Measurements from ENCODE around the gene MTMR3.

MTMR3 gene

DNA sequence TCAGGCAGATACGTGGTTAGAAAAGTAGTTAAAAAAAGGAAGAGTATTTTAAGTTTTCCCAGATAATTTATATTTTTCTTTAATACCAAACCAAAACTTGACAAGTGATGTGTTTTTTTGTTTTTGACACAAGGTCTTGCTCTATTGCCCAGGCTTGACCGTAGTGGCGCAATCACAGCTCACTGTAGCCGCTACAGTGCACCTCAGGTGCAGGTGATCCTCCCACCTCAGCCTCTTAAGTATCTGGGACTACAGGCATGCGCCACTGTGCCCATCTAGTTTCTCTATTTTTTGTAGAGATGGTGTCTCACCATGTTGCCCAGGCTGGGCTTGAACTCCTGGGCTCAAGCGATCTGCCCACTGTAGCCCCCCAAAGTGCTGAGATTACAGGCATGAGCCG, 92.5 kb downstream of the MTMR3 start:
- H3K9ac ChIP-seq (ENCODE audit: low read depth, low read length), result no peak overlapping the region
- H3K27me3 ChIP-seq (ENCODE audit: insufficient read depth, low read length, poor library complexity), result no peaks in the 10 kb centered on the region
- H3K4me1 ChIP-seq (ENCODE audit: insufficient read depth, low read length), result no peaks in the 10 kb centered on the region
- H3K4me2 ChIP-seq (ENCODE audit: insufficient read depth, low read length), result no peak overlapping the region
- TF ChIP-seq EZH2 (IDR thresholded peaks at IDR 0.05; ENCODE audit: borderline replicate concordance, low read depth, low read length, severe bottlenecking), result no peak
- TF ChIP-seq, protein P1, sequence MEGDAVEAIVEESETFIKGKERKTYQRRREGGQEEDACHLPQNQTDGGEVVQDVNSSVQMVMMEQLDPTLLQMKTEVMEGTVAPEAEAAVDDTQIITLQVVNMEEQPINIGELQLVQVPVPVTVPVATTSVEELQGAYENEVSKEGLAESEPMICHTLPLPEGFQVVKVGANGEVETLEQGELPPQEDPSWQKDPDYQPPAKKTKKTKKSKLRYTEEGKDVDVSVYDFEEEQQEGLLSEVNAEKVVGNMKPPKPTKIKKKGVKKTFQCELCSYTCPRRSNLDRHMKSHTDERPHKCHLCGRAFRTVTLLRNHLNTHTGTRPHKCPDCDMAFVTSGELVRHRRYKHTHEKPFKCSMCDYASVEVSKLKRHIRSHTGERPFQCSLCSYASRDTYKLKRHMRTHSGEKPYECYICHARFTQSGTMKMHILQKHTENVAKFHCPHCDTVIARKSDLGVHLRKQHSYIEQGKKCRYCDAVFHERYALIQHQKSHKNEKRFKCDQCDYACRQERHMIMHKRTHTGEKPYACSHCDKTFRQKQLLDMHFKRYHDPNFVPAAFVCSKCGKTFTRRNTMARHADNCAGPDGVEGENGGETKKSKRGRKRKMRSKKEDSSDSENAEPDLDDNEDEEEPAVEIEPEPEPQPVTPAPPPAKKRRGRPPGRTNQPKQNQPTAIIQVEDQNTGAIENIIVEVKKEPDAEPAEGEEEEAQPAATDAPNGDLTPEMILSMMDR (IDR thresholded peaks at IDR 0.05; ENCODE audit: borderline replicate concordance, extremely low read depth, low read length, poor library complexity, severe bottlenecking), result no peak
- H3K4me3 ChIP-seq (ENCODE audit: low read depth in 1 of 2, low read length in 2 of 2), result no peak overlapping the region
- no peak for ATAC-seq (ENCODE audit: insufficient read depth, low read depth)
- no peak overlapping the region for H3K27ac ChIP-seq (ENCODE audit: low read length)
- peaks cover 17% of the 10 kb centered on the region for H3K36me3 ChIP-seq (ENCODE audit: insufficient read depth, low read length)
- H4K20me1 ChIP-seq (ENCODE audit: insufficient read depth, low read length), result 0 out of 2 replicates have a peak, but pooled peaks cover 3% of the 10 kb centered on the region
- DNase-seq, result no peak
- H2AFZ ChIP-seq (ENCODE audit: low read depth, low read length), result no peak overlapping the region
- no peaks in the 10 kb centered on the region for H3K9me3 ChIP-seq (ENCODE audit: insufficient read depth, low read length, severe bottlenecking)
- no peaks in the 10 kb centered on the region for H3K79me2 ChIP-seq (ENCODE audit: insufficient read depth, low read length)

DNA sequence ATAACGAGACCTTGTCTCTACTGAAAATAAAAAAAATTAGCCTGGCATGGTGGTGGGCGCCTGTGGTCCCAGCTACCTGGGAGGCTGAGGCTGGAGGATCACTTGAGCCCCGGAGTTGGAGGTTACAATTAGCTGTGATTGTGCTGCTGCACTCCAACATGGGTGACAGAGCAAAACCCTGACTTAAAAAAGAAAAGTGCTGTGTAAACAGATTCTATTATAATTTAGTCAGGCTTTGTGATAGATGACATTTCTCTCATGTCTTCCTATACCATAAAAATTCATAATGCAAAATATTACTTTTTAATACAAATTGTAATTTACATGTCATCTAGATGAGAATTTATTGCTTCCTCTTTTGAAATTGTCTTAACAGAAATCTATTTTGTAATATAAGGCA, 94.1 kb downstream of the MTMR3 start:
- ATAC-seq (ENCODE audit: insufficient read depth, low read depth) (no peak), DNase-seq (no peak)
- H3K4me3 ChIP-seq (ENCODE audit: low read depth in 1 of 2, low read length in 2 of 2), result no peak overlapping the region
- H2AFZ ChIP-seq (ENCODE audit: low read depth, low read length), result no peak overlapping the region
- no peaks in the 10 kb centered on the region for H4K20me1 ChIP-seq (ENCODE audit: insufficient read depth, low read length)
- no peak overlapping the region for H3K27ac ChIP-seq (ENCODE audit: low read length)
- TF ChIP-seq EZH2 (IDR thresholded peaks at IDR 0.05; ENCODE audit: borderline replicate concordance, low read depth, low read length, severe bottlenecking), result no peak
- TF ChIP-seq, protein P1 (IDR thresholded peaks at IDR 0.05; ENCODE audit: borderline replicate concordance, extremely low read depth, low read length, poor library complexity, severe bottlenecking), result no peak
- no peaks in the 10 kb centered on the region for H3K27me3 ChIP-seq (ENCODE audit: insufficient read depth, low read length, poor library complexity)
- no peak overlapping the region for H3K4me2 ChIP-seq (ENCODE audit: insufficient read depth, low read length)
- no peaks in the 10 kb centered on the region for H3K79me2 ChIP-seq (ENCODE audit: insufficient read depth, low read length)
- H3K9me3 ChIP-seq (ENCODE audit: insufficient read depth, low read length, severe bottlenecking), result no peaks in the 10 kb centered on the region
- no peaks in the 10 kb centered on the region for H3K4me1 ChIP-seq (ENCODE audit: insufficient read depth, low read length)
- peaks cover 22% of the 10 kb centered on the region for H3K36me3 ChIP-seq (ENCODE audit: insufficient read depth, low read length)
- H3K9ac ChIP-seq (ENCODE audit: low read depth, low read length), result no peak overlapping the region

DNA sequence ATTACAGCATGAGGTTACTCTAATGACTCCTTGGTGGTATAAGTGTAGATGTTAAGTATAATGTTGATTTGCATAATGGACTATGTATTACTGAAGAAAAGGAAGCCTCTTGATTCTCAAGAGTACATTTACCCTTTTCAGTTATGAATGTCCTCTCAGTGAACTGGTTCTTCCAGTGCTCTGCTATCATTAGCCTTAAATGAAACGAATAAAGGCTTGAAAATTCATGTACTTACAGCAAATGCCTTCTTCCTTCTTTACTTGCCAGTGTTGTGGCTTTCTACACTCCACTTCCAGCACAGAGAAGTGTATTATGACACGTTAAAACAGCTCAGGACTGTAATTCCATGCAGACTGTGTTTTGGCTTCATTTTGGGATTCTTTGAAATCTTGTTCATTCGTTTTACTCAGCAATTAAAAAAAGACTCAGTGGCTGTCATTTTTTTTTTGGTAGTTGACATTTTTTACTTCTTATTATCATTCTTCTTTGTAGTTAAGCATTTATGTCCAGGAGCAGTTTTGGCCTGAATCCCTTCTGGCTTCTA, 96.9 kb downstream of the MTMR3 start:
- Histone ChIP-seq H3K4me1 (ENCODE audit: insufficient read depth, low read length) (no peaks in the 10 kb centered on the region), H3K27me3 (ENCODE audit: insufficient read depth, low read length, poor library complexity) (no peaks in the 10 kb centered on the region), H3K9ac (ENCODE audit: low read depth, low read length) (no peak overlapping the region), H3K9me3 (ENCODE audit: insufficient read depth, low read length, severe bottlenecking) (no peaks in the 10 kb centered on the region), H3K4me3 (ENCODE audit: low read depth in 1 of 2, low read length in 2 of 2) (no peak overlapping the region), H3K4me2 (ENCODE audit: insufficient read depth, low read length) (no peak overlapping the region), H2AFZ (ENCODE audit: low read depth, low read length) (no peak overlapping the region), H3K79me2 (ENCODE audit: insufficient read depth, low read length) (no peaks in the 10 kb centered on the region), H3K36me3 (ENCODE audit: insufficient read depth, low read length) (peaks cover 22% of the 10 kb centered on the region), H3K27ac (ENCODE audit: low read length) (no peak overlapping the region), H4K20me1 (ENCODE audit: insufficient read depth, low read length) (no peaks in the 10 kb centered on the region)
- DNase-seq (no peak), ATAC-seq (ENCODE audit: insufficient read depth, low read depth) (no peak)
- TF ChIP-seq, protein P1 (IDR thresholded peaks at IDR 0.05; ENCODE audit: borderline replicate concordance, extremely low read depth, low read length, poor library complexity, severe bottlenecking), result no peak
- no peak for TF ChIP-seq EZH2 (IDR thresholded peaks at IDR 0.05; ENCODE audit: borderline replicate concordance, low read depth, low read length, severe bottlenecking)
